Measurements from ENCODE around the gene IL6R. TPM values are rescaled to one million over a fixed set of nuclear protein-coding genes. Genes with fewer than 3 reads are reported as not detected.

The IL6R gene
- 10 to 100 TPM; 47.0 to 67.6 TPM for total RNA-seq
- polyA plus RNA-seq: 10 to 100 TPM; 18.8 to 23.6 TPM

- TF ChIP-seq HNF4A (conservative IDR thresholded peaks at IDR 0.05) (peak in 1 of 2 donors; percentile 62), FOXA2 (IDR thresholded peaks at IDR 0.05) (no peak), RXRA (IDR thresholded peaks at IDR 0.05) (peak; percentile 5 to 63), ATF3 (IDR thresholded peaks at IDR 0.05) (no peak), NR2F2 (IDR thresholded peaks at IDR 0.05) (no peak), FOXA1 (IDR thresholded peaks at IDR 0.05) (peak; percentile 11), EGR1 (IDR thresholded peaks at IDR 0.05; ENCODE audit: low read depth in 2 of 2) (peak; percentile 59 to 66), YY1 (IDR thresholded peaks at IDR 0.05) (peak; percentile 50), RAD21 (IDR thresholded peaks at IDR 0.05) (peak; percentile 66 to 68), TAF1 (conservative IDR thresholded peaks at IDR 0.05) (peak; percentile 74), MAX (IDR thresholded peaks at IDR 0.05) (peak; percentile 46), JUND (IDR thresholded peaks at IDR 0.05) (peak; percentile 16 to 68), GABPA (IDR thresholded peaks at IDR 0.05 in 1 of 2, conservative IDR thresholded peaks at IDR 0.05 in 1 of 2) (peak in 1 of 2 donors; percentile 31), HNF4G (IDR thresholded peaks at IDR 0.05) (no peak), SP1 (IDR thresholded peaks at IDR 0.05) (peak; percentile 40)
- TF ChIP-seq, protein P1, sequence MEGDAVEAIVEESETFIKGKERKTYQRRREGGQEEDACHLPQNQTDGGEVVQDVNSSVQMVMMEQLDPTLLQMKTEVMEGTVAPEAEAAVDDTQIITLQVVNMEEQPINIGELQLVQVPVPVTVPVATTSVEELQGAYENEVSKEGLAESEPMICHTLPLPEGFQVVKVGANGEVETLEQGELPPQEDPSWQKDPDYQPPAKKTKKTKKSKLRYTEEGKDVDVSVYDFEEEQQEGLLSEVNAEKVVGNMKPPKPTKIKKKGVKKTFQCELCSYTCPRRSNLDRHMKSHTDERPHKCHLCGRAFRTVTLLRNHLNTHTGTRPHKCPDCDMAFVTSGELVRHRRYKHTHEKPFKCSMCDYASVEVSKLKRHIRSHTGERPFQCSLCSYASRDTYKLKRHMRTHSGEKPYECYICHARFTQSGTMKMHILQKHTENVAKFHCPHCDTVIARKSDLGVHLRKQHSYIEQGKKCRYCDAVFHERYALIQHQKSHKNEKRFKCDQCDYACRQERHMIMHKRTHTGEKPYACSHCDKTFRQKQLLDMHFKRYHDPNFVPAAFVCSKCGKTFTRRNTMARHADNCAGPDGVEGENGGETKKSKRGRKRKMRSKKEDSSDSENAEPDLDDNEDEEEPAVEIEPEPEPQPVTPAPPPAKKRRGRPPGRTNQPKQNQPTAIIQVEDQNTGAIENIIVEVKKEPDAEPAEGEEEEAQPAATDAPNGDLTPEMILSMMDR (IDR thresholded peaks at IDR 0.05; ENCODE audit: low read depth, low read length, missing input control): peak; percentile 22
- TF ChIP-seq, protein P2, sequence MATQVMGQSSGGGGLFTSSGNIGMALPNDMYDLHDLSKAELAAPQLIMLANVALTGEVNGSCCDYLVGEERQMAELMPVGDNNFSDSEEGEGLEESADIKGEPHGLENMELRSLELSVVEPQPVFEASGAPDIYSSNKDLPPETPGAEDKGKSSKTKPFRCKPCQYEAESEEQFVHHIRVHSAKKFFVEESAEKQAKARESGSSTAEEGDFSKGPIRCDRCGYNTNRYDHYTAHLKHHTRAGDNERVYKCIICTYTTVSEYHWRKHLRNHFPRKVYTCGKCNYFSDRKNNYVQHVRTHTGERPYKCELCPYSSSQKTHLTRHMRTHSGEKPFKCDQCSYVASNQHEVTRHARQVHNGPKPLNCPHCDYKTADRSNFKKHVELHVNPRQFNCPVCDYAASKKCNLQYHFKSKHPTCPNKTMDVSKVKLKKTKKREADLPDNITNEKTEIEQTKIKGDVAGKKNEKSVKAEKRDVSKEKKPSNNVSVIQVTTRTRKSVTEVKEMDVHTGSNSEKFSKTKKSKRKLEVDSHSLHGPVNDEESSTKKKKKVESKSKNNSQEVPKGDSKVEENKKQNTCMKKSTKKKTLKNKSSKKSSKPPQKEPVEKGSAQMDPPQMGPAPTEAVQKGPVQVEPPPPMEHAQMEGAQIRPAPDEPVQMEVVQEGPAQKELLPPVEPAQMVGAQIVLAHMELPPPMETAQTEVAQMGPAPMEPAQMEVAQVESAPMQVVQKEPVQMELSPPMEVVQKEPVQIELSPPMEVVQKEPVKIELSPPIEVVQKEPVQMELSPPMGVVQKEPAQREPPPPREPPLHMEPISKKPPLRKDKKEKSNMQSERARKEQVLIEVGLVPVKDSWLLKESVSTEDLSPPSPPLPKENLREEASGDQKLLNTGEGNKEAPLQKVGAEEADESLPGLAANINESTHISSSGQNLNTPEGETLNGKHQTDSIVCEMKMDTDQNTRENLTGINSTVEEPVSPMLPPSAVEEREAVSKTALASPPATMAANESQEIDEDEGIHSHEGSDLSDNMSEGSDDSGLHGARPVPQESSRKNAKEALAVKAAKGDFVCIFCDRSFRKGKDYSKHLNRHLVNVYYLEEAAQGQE (IDR thresholded peaks at IDR 0.05): peak; percentile 73
- TF ChIP-seq, protein P3, sequence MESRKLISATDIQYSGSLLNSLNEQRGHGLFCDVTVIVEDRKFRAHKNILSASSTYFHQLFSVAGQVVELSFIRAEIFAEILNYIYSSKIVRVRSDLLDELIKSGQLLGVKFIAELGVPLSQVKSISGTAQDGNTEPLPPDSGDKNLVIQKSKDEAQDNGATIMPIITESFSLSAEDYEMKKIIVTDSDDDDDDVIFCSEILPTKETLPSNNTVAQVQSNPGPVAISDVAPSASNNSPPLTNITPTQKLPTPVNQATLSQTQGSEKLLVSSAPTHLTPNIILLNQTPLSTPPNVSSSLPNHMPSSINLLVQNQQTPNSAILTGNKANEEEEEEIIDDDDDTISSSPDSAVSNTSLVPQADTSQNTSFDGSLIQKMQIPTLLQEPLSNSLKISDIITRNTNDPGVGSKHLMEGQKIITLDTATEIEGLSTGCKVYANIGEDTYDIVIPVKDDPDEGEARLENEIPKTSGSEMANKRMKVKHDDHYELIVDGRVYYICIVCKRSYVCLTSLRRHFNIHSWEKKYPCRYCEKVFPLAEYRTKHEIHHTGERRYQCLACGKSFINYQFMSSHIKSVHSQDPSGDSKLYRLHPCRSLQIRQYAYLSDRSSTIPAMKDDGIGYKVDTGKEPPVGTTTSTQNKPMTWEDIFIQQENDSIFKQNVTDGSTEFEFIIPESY (IDR thresholded peaks at IDR 0.05): no peak
- Histone ChIP-seq H3K9ac (ENCODE audit: low read depth in 1 of 2, low read length in 2 of 2) (peak within 1 kb of the TSS; percentile 98 to 100), H3K9me3 (ENCODE audit: control insufficient read depth in 4 of 4, low read length in 3 of 4) (no peaks in the 10 kb centered on the region), H3K27ac (ENCODE audit: low read depth in 1 of 2, low read length in 2 of 2) (peak within 1 kb of the TSS; percentile 99 to 100), H3K4me3 (ENCODE audit: low read depth in 1 of 3, low read length in 3 of 3) (peak within 1 kb of the TSS; percentile 82 to 90 (median 83)), H3K36me3 (ENCODE audit: control insufficient read depth in 4 of 4, insufficient read depth in 3 of 4, low read depth in 1 of 4, low read length in 3 of 4) (no peaks in the 10 kb centered on the region), H3K4me1 (ENCODE audit: control insufficient read depth in 4 of 4, insufficient read depth in 4 of 4, low read length in 3 of 4) (peaks cover 2 to 41% (median 24%) of the 10 kb centered on the region in 4 donors), H3K27me3 (ENCODE audit: control insufficient read depth in 4 of 4, insufficient read depth in 4 of 4, low read length in 3 of 4) (no peaks in the 10 kb centered on the region)
- peak; percentile 74 for DNase-seq (ENCODE audit: low spot score)
- WGBS: under 1% methylated on average over 66 of the region's 66 CpGs
Observed at GRCh38 chr1:154404984-154405746, at the start of gene IL6R. TSS of gene IL6R (plus strand) at chr1:154405343. CDS start at chr1:154405630, 287 bp downstream.

All from liver (tissue), 9 donors.